AG04450 (cell line): Measurements from ENCODE around the gene KCNMA1. TPM values are rescaled to one million over a fixed set of nuclear protein-coding genes. Genes with fewer than 3 reads are reported as not detected.

ENCODE experiments used
- CTCF ChIA-PET: fragments of 300-600, 350-600 bp; formaldehyde crosslinking; extraction: SDS; loops from one replicate; lab custom pipeline; 2022; ENCODE audit warnings: antibody characterized with exemption, inconsistent platforms; lab: Charles Lee
- POLR2A ChIA-PET: fragments of 350-600 bp; formaldehyde crosslinking; extraction: SDS; loops from one replicate; lab custom pipeline; 2021; ENCODE audit warnings: antibody characterized with exemption, inconsistent platforms; lab: Yijun Ruan, JAX
- DNase-seq: peaks from one replicate; pipeline ENCODE4 v3.0.0-alpha.2; 2011; ENCODE audit warnings: low read depth, low spot score
- H3K27ac ChIP-seq: one replicate; pipeline ENCODE4 v1.5.1; 2012; ENCODE audit warnings: low read depth, low read length, control low read depth
- H3K27me3 ChIP-seq: one replicate; pipeline ENCODE4 v1.6.0; 2012; ENCODE audit warnings: low read length; ENCODE audit not compliant: control insufficient read depth, insufficient read depth
- H3K4me3 ChIP-seq: 2 replicates; pipeline ENCODE4 v1.5.1; 2011; ENCODE audit warnings: mild to moderate bottlenecking, low read depth, low read length, control low read depth
- H3K9me3 ChIP-seq: 2 replicates; pipeline ENCODE4 v1.5.1; 2012; ENCODE audit warnings: low read length; ENCODE audit not compliant: control insufficient read depth, insufficient read depth
- polyA plus RNA-seq: library from polyadenylated mRNA; depleted of rRNA; stranded (reverse); fragments of >200 nt; gene quantifications from 2 replicates; pipeline ENCODE4 v1.2.3, GENCODE V29; 2011
- TF ChIP-seq, protein P1 (sequence below): IDR thresholded peaks from 2 replicates; pipeline ENCODE4 v1.5.1; 2011; ENCODE audit warnings: low read depth, low read length, control low read depth, inconsistent platforms

Gene KCNMA1
- polyA plus RNA-seq, 1 experiment: 58.8 TPM

DNA sequence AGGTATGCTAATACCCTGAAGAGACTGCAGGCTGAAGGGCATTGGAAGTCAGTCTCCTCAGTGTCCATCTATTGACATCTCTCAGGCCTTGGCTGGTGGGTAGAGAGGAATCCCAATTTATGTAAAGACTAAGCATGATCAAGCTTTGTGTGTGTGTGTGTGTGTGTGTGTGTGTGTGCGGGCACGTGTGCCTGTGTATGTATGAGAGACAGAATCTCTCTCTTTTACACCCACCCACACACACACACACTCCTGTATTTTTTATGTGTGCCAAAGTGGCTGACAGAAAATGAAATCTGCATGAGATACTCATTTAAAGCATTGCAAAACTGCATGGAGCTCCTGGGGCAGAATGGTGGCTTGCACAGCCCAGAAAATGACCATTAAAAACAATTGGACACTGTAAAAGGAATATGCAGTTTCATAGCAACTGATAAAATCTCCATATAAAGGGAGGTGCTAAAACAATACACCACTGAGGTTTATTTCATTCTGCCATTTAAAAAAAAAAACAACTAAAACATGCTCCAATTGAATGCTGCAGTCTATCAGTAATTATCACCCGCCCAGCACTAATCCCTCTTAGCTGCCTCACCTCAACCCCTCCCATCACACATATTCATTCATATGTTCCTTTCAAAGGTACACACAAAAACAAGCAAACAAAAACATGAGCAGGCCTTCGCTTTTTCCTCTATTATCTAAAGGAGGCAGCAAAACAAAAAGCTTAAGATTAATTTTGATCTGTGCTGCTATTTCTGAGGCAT lies 385.0 kb downstream of the KCNMA1 start:
- TF ChIP-seq, protein P1, sequence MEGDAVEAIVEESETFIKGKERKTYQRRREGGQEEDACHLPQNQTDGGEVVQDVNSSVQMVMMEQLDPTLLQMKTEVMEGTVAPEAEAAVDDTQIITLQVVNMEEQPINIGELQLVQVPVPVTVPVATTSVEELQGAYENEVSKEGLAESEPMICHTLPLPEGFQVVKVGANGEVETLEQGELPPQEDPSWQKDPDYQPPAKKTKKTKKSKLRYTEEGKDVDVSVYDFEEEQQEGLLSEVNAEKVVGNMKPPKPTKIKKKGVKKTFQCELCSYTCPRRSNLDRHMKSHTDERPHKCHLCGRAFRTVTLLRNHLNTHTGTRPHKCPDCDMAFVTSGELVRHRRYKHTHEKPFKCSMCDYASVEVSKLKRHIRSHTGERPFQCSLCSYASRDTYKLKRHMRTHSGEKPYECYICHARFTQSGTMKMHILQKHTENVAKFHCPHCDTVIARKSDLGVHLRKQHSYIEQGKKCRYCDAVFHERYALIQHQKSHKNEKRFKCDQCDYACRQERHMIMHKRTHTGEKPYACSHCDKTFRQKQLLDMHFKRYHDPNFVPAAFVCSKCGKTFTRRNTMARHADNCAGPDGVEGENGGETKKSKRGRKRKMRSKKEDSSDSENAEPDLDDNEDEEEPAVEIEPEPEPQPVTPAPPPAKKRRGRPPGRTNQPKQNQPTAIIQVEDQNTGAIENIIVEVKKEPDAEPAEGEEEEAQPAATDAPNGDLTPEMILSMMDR: no peak
- Histone ChIP-seq H3K9me3 (no peaks in the 10 kb centered on the region; the same call in 1 of the 2 replicates), H3K4me3 (no peak overlapping the region), H3K27ac (no peak overlapping the region), H3K27me3 (no peaks in the 10 kb centered on the region)
- CTCF ChIA-PET: interaction anchor here (1.0 to 1.9 kb wide), 4 partner anchors 79 to 459 kb away, joined by 4 read pairs; no protein-coding TSS in a partner anchor
- POLR2A ChIA-PET: interaction anchor here (1.1 to 1.4 kb wide), 2 partner anchors 9 to 69 kb away, joined by 3 to 4 read pairs; no protein-coding TSS in a partner anchor
- no peak for DNase-seq

DNA sequence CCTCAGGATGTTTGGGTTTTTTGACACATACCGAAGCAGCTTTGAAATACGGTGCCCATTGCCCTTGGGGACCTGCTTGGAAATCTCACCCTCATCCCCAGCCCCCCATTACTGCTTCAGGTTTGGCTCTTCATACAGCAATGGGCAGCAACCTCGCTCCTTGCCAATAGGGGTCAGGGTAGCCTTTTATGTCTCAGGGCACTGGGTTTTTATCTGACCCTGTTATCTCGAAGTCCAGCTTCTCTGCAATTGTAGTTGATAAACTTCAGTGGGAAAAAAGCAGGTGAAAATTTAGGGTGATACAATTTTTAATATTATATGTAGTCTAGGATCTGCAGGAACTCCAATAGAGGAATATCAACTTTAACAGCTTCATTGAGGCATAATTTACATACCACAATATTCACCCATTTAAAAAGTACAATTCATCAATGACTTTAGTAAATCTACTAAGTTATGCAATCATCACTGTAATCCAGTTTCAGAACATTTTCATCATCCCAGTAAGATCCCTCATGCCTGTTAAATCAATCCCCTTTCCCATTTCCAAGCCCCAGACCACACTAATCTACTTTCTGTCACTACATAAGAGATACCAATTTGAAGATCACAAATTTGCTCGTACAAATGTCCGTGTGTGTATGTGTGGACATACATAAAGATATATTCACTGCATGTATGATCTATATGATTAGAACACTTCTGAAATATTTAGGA lies 386.2 kb downstream of the KCNMA1 start:
- Histone ChIP-seq H3K27me3 (no peaks in the 10 kb centered on the region), H3K27ac (no peak overlapping the region), H3K9me3 (no peaks in the 10 kb centered on the region), H3K4me3 (no peak overlapping the region)
- ChIA-PET POLR2A (no interaction called here), CTCF (interaction anchor here (0.5 to 4.9 kb wide), 17 partner anchors 10 to 460 kb away, joined by 3 to 55 read pairs (median 3); no protein-coding TSS in a partner anchor)
- no peak for DNase-seq
- TF ChIP-seq, protein P1: peak; percentile 77

DNA sequence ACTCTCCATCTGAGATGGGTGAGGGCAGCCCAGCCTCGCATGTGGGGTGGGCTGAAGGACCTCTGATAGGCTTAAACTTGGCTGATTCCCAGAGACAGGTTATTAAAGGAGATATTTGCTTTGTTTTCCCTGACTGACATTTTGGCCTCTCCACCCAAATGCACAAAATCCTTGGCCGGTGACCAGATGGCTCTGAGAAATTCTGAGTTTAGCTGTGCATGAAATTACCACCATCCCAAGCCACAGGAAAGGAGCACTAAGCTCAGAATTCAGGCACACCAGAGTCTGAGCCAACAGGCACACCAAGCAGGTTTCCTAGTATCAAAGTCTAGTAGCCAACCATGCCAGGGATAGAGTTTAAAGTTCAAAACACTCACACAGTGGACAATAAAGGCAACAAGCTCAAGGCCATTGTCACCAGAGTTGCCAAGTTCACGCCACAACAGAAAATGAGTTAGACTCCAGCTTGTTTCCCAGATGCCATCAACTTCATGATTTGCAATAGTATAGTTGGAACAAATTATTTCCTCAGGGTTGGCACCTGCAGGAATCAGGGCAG lies 387.6 kb downstream of the KCNMA1 start:
- TF ChIP-seq, protein P1: no peak
- Histone ChIP-seq H3K9me3 (no peaks in the 10 kb centered on the region), H3K27ac (no peak overlapping the region), H3K4me3 (no peak overlapping the region), H3K27me3 (no peaks in the 10 kb centered on the region)
- no peak for DNase-seq
- ChIA-PET POLR2A (no interaction called here), CTCF (interaction anchor here (0.7 to 4.9 kb wide), 10 partner anchors 12 to 462 kb away, joined by 3 to 55 read pairs (median 4); no protein-coding TSS in a partner anchor)

DNA sequence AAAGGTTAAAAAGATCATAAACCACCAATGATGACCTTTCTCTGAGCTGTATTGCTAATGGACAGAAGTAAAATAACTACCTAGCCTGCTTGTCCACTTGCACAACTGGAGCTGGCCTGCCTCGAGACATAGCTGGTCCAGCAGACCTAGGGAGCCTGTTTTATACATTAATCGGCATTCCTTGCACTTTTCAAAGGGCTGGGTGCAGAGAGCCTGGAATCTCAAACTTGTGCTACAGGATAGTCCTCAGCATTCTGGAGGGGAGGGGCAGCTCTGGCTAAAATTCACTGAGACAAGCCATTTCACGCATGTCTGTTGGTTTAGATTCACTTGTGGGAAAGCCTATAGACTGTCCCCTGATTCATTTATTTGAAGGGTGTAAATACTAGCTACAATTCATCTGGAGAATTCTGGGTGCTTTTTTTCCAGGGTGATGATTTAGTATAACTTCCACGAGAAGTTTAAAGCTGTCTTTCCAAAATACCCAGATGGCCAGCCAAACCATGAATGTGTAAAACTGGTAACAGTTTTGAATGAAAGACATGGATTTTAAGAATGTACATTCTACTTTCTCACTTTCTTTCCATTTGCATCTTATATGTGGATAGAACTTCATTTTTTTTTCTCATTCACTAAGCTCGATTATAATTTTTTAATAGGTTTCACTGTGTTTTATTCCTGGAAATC lies 389.4 kb downstream of the KCNMA1 start:
- Histone ChIP-seq H3K27ac (no peak overlapping the region), H3K4me3 (no peak overlapping the region), H3K9me3 (no peaks in the 10 kb centered on the region), H3K27me3 (no peaks in the 10 kb centered on the region)
- ChIA-PET CTCF (interaction anchor here (0.7 to 4.9 kb wide), 6 partner anchors 11 to 463 kb away, joined by 3 to 55 read pairs (median 8); no protein-coding TSS in a partner anchor), POLR2A (no interaction called here)
- DNase-seq: no peak
- TF ChIP-seq, protein P1: no peak
